Measurements from ENCODE around the gene UBE2QL1.

DNA sequence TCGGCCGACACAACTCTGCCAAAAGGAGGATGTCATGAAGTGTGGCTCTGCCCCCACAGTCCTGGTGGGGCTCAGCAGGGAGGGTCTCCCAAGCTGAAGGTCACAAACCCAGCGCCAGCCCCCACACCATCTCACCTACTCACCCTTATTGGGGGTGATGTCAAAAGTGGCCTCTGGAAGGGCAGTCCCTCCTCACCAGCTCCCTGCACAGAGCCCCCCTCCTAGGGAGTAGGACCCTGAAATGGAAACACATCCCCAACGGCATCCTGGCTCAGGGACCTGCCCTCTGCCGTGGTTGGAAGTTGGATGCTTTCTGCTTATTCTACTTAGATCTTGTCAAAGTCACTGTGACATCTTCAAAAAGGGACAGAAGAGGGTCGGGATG lies 94.7 kb downstream of the UBE2QL1 start:
- TF ChIP-seq, protein P1, sequence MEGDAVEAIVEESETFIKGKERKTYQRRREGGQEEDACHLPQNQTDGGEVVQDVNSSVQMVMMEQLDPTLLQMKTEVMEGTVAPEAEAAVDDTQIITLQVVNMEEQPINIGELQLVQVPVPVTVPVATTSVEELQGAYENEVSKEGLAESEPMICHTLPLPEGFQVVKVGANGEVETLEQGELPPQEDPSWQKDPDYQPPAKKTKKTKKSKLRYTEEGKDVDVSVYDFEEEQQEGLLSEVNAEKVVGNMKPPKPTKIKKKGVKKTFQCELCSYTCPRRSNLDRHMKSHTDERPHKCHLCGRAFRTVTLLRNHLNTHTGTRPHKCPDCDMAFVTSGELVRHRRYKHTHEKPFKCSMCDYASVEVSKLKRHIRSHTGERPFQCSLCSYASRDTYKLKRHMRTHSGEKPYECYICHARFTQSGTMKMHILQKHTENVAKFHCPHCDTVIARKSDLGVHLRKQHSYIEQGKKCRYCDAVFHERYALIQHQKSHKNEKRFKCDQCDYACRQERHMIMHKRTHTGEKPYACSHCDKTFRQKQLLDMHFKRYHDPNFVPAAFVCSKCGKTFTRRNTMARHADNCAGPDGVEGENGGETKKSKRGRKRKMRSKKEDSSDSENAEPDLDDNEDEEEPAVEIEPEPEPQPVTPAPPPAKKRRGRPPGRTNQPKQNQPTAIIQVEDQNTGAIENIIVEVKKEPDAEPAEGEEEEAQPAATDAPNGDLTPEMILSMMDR (IDR thresholded peaks at IDR 0.05 in 2 of 3, conservative IDR thresholded peaks at IDR 0.05 in 1 of 3; ENCODE audit: borderline replicate concordance in 1 of 3, insufficient read depth in 1 of 3, low read depth in 2 of 3, low read length in 2 of 3) = no peak
- no peak for TF ChIP-seq EZH2phosphoT487 (IDR thresholded peaks at IDR 0.05; ENCODE audit: borderline replicate concordance)
- TF ChIP-seq, protein P2, sequence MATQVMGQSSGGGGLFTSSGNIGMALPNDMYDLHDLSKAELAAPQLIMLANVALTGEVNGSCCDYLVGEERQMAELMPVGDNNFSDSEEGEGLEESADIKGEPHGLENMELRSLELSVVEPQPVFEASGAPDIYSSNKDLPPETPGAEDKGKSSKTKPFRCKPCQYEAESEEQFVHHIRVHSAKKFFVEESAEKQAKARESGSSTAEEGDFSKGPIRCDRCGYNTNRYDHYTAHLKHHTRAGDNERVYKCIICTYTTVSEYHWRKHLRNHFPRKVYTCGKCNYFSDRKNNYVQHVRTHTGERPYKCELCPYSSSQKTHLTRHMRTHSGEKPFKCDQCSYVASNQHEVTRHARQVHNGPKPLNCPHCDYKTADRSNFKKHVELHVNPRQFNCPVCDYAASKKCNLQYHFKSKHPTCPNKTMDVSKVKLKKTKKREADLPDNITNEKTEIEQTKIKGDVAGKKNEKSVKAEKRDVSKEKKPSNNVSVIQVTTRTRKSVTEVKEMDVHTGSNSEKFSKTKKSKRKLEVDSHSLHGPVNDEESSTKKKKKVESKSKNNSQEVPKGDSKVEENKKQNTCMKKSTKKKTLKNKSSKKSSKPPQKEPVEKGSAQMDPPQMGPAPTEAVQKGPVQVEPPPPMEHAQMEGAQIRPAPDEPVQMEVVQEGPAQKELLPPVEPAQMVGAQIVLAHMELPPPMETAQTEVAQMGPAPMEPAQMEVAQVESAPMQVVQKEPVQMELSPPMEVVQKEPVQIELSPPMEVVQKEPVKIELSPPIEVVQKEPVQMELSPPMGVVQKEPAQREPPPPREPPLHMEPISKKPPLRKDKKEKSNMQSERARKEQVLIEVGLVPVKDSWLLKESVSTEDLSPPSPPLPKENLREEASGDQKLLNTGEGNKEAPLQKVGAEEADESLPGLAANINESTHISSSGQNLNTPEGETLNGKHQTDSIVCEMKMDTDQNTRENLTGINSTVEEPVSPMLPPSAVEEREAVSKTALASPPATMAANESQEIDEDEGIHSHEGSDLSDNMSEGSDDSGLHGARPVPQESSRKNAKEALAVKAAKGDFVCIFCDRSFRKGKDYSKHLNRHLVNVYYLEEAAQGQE (IDR thresholded peaks at IDR 0.05; ENCODE audit: low read depth) = no peak
- no peak for TF ChIP-seq EGR1 (IDR thresholded peaks at IDR 0.05; ENCODE audit: low read depth)
- no peak for TF ChIP-seq POLR2A (IDR thresholded peaks at IDR 0.05; ENCODE audit: borderline replicate concordance, extremely low read depth, insufficient read depth, insufficient read length)
- no peak for TF ChIP-seq ZNF274 (IDR thresholded peaks at IDR 0.05; ENCODE audit: low read depth, low read length)
- TF ChIP-seq EZH2 (IDR thresholded peaks at IDR 0.05) = no peak
- TF ChIP-seq YY1 (IDR thresholded peaks at IDR 0.05; ENCODE audit: extremely low read depth, insufficient replicate concordance, low read depth, low read length) = no peak
- no peak for TF ChIP-seq POLR2AphosphoS5 (IDR thresholded peaks at IDR 0.05; ENCODE audit: low read depth, low read length)
- TF ChIP-seq, protein P3, sequence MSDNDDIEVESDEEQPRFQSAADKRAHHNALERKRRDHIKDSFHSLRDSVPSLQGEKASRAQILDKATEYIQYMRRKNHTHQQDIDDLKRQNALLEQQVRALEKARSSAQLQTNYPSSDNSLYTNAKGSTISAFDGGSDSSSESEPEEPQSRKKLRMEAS (IDR thresholded peaks at IDR 0.05) = no peak
- TF ChIP-seq, protein P4, sequence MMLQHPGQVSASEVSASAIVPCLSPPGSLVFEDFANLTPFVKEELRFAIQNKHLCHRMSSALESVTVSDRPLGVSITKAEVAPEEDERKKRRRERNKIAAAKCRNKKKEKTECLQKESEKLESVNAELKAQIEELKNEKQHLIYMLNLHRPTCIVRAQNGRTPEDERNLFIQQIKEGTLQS (IDR thresholded peaks at IDR 0.05) = no peak
- TF ChIP-seq RAD21 (IDR thresholded peaks at IDR 0.05; ENCODE audit: low read depth) = no peak

All from HCT116 (cell line).